Memory B cell (primary cell): ENCODE results near the gene PHF14.
A peak's percentile ranks its signal among the peaks of the same experiment; 100 is the strongest.

ENCODE experiments used
- ATAC-seq: fragments of 150-1000 bp; cut with Tn5 transposase; 2 replicates; pipeline ENCODE4 v1.10.0; 2021; ENCODE audit warnings: low read depth, mild to moderate bottlenecking, moderate library complexity
- DNase-seq, 2 donors: peaks; one replicate each; pipeline ENCODE4 v3.0.0; 2022; ENCODE audit warnings: low spot score in 2 of 2
- H3K27ac Mint-ChIP-seq: one replicate; pipeline ENCODE4 v1.8.0; 2022; ENCODE audit warnings: mild to moderate bottlenecking, moderate library complexity, mixed read lengths
- H3K27me3 Mint-ChIP-seq: one replicate; pipeline ENCODE4 v1.8.0; 2022; ENCODE audit warnings: mixed read lengths
- H3K36me3 Mint-ChIP-seq: one replicate; pipeline ENCODE4 v1.8.0; 2022; ENCODE audit warnings: mild to moderate bottlenecking, mixed read lengths
- H3K4me1 Mint-ChIP-seq: one replicate; pipeline ENCODE4 v1.8.0; 2022; ENCODE audit warnings: mixed read lengths
- H3K4me3 Mint-ChIP-seq: one replicate; pipeline ENCODE4 v1.8.0; 2022; ENCODE audit warnings: mild to moderate bottlenecking, moderate library complexity, mixed read lengths
- H3K9me3 Mint-ChIP-seq: one replicate; pipeline ENCODE4 v1.8.0; 2022; ENCODE audit warnings: mixed read lengths

The PHF14 gene

GRCh38 chr7:11153694-11154093 is 180.0 kb downstream of the PHF14 start:
- H3K36me3 Mint-ChIP-seq, result peaks cover 11% of the 10 kb centered on the region
- no peak for DNase-seq

GRCh38 chr7:11155883-11156282 is 182.2 kb downstream of the PHF14 start:
- no peak overlapping the region for H3K4me3 Mint-ChIP-seq
- no peaks in the 10 kb centered on the region for H3K27me3 Mint-ChIP-seq
- no peak for DNase-seq
- no peaks in the 10 kb centered on the region for H3K4me1 Mint-ChIP-seq
- ATAC-seq, result no peak
- H3K27ac Mint-ChIP-seq, result no peak overlapping the region
- H3K9me3 Mint-ChIP-seq, result peaks cover 1% of the 10 kb centered on the region
- peaks cover 13% of the 10 kb centered on the region for H3K36me3 Mint-ChIP-seq

More at GRCh38 chr7:11153694-11154093, 180.0 kb downstream of the PHF14 start:
- Mint-ChIP-seq H3K27me3 (no peaks in the 10 kb centered on the region), H3K4me3 (no peak overlapping the region), H3K4me1 (no peaks in the 10 kb centered on the region), H3K9me3 (peaks cover 1% of the 10 kb centered on the region), H3K27ac (no peak overlapping the region)
- no peak for ATAC-seq

- Mint-ChIP-seq H3K4me1 (no peaks in the 10 kb centered on the region), H3K27me3 (no peaks in the 10 kb centered on the region), H3K9me3 (no peaks in the 10 kb centered on the region), H3K36me3 (peaks cover 4% of the 10 kb centered on the region), H3K4me3 (no peak overlapping the region), H3K27ac (no peak overlapping the region)
- DNase-seq (no peak), ATAC-seq (no peak)
Observed at GRCh38 chr7:11161499-11161898, 187.8 kb downstream of the PHF14 start.

GRCh38 chr7:11163220-11163619 is 189.5 kb downstream of the PHF14 start:
- Mint-ChIP-seq H3K27ac (no peak overlapping the region), H3K27me3 (no peaks in the 10 kb centered on the region), H3K4me1 (no peaks in the 10 kb centered on the region), H3K9me3 (no peaks in the 10 kb centered on the region), H3K4me3 (no peak overlapping the region), H3K36me3 (peaks cover 4% of the 10 kb centered on the region)
- ATAC-seq (no peak), DNase-seq (no peak)

- Mint-ChIP-seq H3K36me3 (peaks cover 4% of the 10 kb centered on the region), H3K27me3 (no peaks in the 10 kb centered on the region), H3K27ac (no peak overlapping the region), H3K4me1 (no peaks in the 10 kb centered on the region), H3K4me3 (no peak overlapping the region), H3K9me3 (no peaks in the 10 kb centered on the region)
- ATAC-seq (no peak), DNase-seq (no peak)
Observed at GRCh38 chr7:11166051-11166450, 192.4 kb downstream of the PHF14 start.

GRCh38 chr7:11168650-11169170 is 195.0 kb downstream of the PHF14 start:
- H3K9me3 Mint-ChIP-seq, result no peaks in the 10 kb centered on the region
- DNase-seq (no peak), ATAC-seq (no peak)
- no peaks in the 10 kb centered on the region for H3K4me1 Mint-ChIP-seq
- no peak overlapping the region for H3K4me3 Mint-ChIP-seq
- no peak overlapping the region for H3K27ac Mint-ChIP-seq
- no peaks in the 10 kb centered on the region for H3K27me3 Mint-ChIP-seq
- peaks cover 4% of the 10 kb centered on the region for H3K36me3 Mint-ChIP-seq

- no peak for ATAC-seq
- no peaks in the 10 kb centered on the region for H3K9me3 Mint-ChIP-seq
- no peaks in the 10 kb centered on the region for H3K4me1 Mint-ChIP-seq
- peaks cover 4% of the 10 kb centered on the region for H3K36me3 Mint-ChIP-seq
- no peak overlapping the region for H3K4me3 Mint-ChIP-seq
- DNase-seq, result no peak
- H3K27me3 Mint-ChIP-seq, result no peaks in the 10 kb centered on the region
- peak overlapping the region; percentile 63 for H3K27ac Mint-ChIP-seq
Observed at GRCh38 chr7:11170175-11170574, 196.5 kb downstream of the PHF14 start.

GRCh38 chr7:11170863-11171568 is 197.3 kb downstream of the PHF14 start:
- DNase-seq, result no peak
- no peak for ATAC-seq
- Mint-ChIP-seq H3K27ac (no peak overlapping the region), H3K27me3 (no peaks in the 10 kb centered on the region), H3K36me3 (peaks cover 4% of the 10 kb centered on the region), H3K9me3 (no peaks in the 10 kb centered on the region), H3K4me3 (no peak overlapping the region), H3K4me1 (no peaks in the 10 kb centered on the region)

- Mint-ChIP-seq H3K36me3 (peaks cover 4% of the 10 kb centered on the region), H3K4me1 (no peaks in the 10 kb centered on the region), H3K4me3 (no peak overlapping the region), H3K27me3 (no peaks in the 10 kb centered on the region), H3K9me3 (no peaks in the 10 kb centered on the region), H3K27ac (no peak overlapping the region)
- ATAC-seq (no peak), DNase-seq (no peak)
Observed at GRCh38 chr7:11171569-11172192, 198.0 kb downstream of the PHF14 start.

GRCh38 chr7:11172835-11173234 is 199.2 kb downstream of the PHF14 start:
- no peaks in the 10 kb centered on the region for H3K9me3 Mint-ChIP-seq
- no peak overlapping the region for H3K4me3 Mint-ChIP-seq
- H3K27ac Mint-ChIP-seq, result no peak overlapping the region
- ATAC-seq (no peak), DNase-seq (no peak)
- no peaks in the 10 kb centered on the region for H3K27me3 Mint-ChIP-seq
- peaks cover 4% of the 10 kb centered on the region for H3K36me3 Mint-ChIP-seq
- H3K4me1 Mint-ChIP-seq, result no peaks in the 10 kb centered on the region

GRCh38 chr7:11175371-11175770 is 201.7 kb downstream of the PHF14 start:
- H3K4me3 Mint-ChIP-seq, result no peak overlapping the region
- H3K36me3 Mint-ChIP-seq, result no peaks in the 10 kb centered on the region
- ATAC-seq, result no peak
- no peak overlapping the region for H3K27ac Mint-ChIP-seq
- H3K27me3 Mint-ChIP-seq, result no peaks in the 10 kb centered on the region
- no peaks in the 10 kb centered on the region for H3K4me1 Mint-ChIP-seq
- DNase-seq, result no peak
- no peaks in the 10 kb centered on the region for H3K9me3 Mint-ChIP-seq

GRCh38 chr7:11175887-11176286 is 202.2 kb downstream of the PHF14 start:
- no peaks in the 10 kb centered on the region for H3K27me3 Mint-ChIP-seq
- H3K36me3 Mint-ChIP-seq, result no peaks in the 10 kb centered on the region
- H3K9me3 Mint-ChIP-seq, result no peaks in the 10 kb centered on the region
- ATAC-seq, result no peak
- no peak overlapping the region for H3K4me3 Mint-ChIP-seq
- H3K27ac Mint-ChIP-seq, result no peak overlapping the region
- H3K4me1 Mint-ChIP-seq, result no peaks in the 10 kb centered on the region
- DNase-seq, result no peak

- ATAC-seq (no peak), DNase-seq (no peak)
- no peak overlapping the region for H3K27ac Mint-ChIP-seq
- H3K9me3 Mint-ChIP-seq, result no peaks in the 10 kb centered on the region
- no peak overlapping the region for H3K4me3 Mint-ChIP-seq
- no peaks in the 10 kb centered on the region for H3K36me3 Mint-ChIP-seq
- no peaks in the 10 kb centered on the region for H3K27me3 Mint-ChIP-seq
- no peaks in the 10 kb centered on the region for H3K4me1 Mint-ChIP-seq
Observed at GRCh38 chr7:11176985-11177555, 203.4 kb downstream of the PHF14 start.

- ATAC-seq (no peak), DNase-seq (no peak)
- Mint-ChIP-seq H3K4me3 (no peak overlapping the region), H3K27me3 (no peaks in the 10 kb centered on the region), H3K4me1 (no peaks in the 10 kb centered on the region), H3K36me3 (no peaks in the 10 kb centered on the region), H3K27ac (no peak overlapping the region), H3K9me3 (no peaks in the 10 kb centered on the region)
Observed at GRCh38 chr7:11177793-11178192, 204.1 kb downstream of the PHF14 start.
